GM18868 (cell line): ENCODE results near the gene RCSD1.
"Not testable (repeated sequence)": the region's sequence is repeated elsewhere in the genome, so short reads cannot be mapped to it uniquely, and the experiment has no call there.

ENCODE experiments used
- ATAC-seq: cut with Tn5 transposase; IDR thresholded peaks from one replicate; pipeline ENCODE4 v1.9.1; 2021; ENCODE audit warnings: mild to moderate bottlenecking, moderate library complexity; ENCODE audit not compliant: unreplicated experiment

Gene RCSD1

GRCh38 chr1:167710836-167711235 is 80.8 kb downstream of the RCSD1 start:
- ATAC-seq: no peak

- ATAC-seq: no peak
Measured at GRCh38 chr1:167711797-167712196, 81.8 kb downstream of the RCSD1 start.

- no peak for ATAC-seq
Measured at GRCh38 chr1:167713330-167714081, 83.5 kb downstream of the RCSD1 start.

GRCh38 chr1:167714098-167714438 is 84.0 kb downstream of the RCSD1 start:
- peak; percentile 55 for ATAC-seq

GRCh38 chr1:167714439-167715156 is 84.6 kb downstream of the RCSD1 start:
- ATAC-seq: peak; percentile 46

- ATAC-seq: peak; percentile 26
Measured at GRCh38 chr1:167715157-167715999, 85.3 kb downstream of the RCSD1 start.

- no peak for ATAC-seq
Measured at GRCh38 chr1:167716000-167716271, 85.9 kb downstream of the RCSD1 start.

GRCh38 chr1:167717351-167717750 is 87.3 kb downstream of the RCSD1 start:
- ATAC-seq: no peak

- ATAC-seq: no peak
Measured at GRCh38 chr1:167718914-167719691, 89.1 kb downstream of the RCSD1 start.

GRCh38 chr1:167719715-167720421 is 89.8 kb downstream of the RCSD1 start:
- not testable (repeated sequence) for ATAC-seq

- no peak for ATAC-seq
Measured at GRCh38 chr1:167720965-167721616, 91.1 kb downstream of the RCSD1 start.

- ATAC-seq: peak; percentile 87
Measured at GRCh38 chr1:167721617-167722151, 91.7 kb downstream of the RCSD1 start, which contains the start of gene MPZL1. Gene MPZL1, plus strand, starts transcription at chr1:167721982. Its CDS starts 170 bp downstream, at chr1:167722152.

GRCh38 chr1:167722152-167722869 is 92.3 kb downstream of the RCSD1 start:
- peak; percentile 18 for ATAC-seq

GRCh38 chr1:167722870-167723251 is 92.8 kb downstream of the RCSD1 start:
- ATAC-seq: no peak

- ATAC-seq: no peak
Measured at GRCh38 chr1:167723707-167724323, 93.8 kb downstream of the RCSD1 start.

- ATAC-seq: peak; percentile 44
Measured at GRCh38 chr1:167726008-167726407, 96.0 kb downstream of the RCSD1 start.

GRCh38 chr1:167728818-167729410 is 98.9 kb downstream of the RCSD1 start:
- no peak for ATAC-seq

- no peak for ATAC-seq
Measured at GRCh38 chr1:167734227-167734626, 104.2 kb downstream of the RCSD1 start.
